OCI-LY3 (cell line): ENCODE data around the gene CRCP.
"Not testable (repeated sequence)": the region's sequence is repeated elsewhere in the genome, so short reads cannot be mapped to it uniquely, and the experiment has no call there.

ENCODE experiments used
- EZH2phosphoT487 ChIP-seq: fragments of 200-600 bp; shearing (Covaris generic); IDR thresholded peaks from 2 replicates; pipeline ENCODE4 v1.6.1; 2018; ENCODE audit warnings: antibody characterized with exemption, mixed run types, low read depth
- TF ChIP-seq, protein P1 (sequence below): fragments of 200-600, 300-600 bp; sonication (generic); IDR thresholded peaks from 2 replicates; pipeline ENCODE4 v1.5.1; 2014; ENCODE audit warnings: antibody characterized with exemption, low read length, low read depth

DNA sequence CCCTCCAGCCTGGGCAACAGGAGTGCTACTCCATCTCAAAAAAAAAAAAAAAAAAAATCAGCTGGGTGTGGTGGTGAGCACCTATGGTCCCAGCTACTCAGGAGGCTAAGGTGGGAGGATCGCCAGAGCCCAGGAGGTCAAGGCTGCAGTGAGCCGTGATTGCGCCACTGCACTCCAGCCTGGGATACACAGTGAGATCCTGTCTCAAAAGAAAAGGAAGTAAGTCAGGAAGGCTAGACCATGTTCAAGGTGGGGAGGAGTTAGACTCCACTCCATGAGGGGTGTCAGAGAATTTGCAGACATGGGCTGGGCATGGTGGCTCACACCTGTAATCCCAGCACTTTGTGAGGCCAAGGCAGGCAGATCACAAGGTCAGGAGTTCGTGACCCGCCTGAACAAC, 6.2 kb upstream of the CRCP start:
- TF ChIP-seq, protein P1, sequence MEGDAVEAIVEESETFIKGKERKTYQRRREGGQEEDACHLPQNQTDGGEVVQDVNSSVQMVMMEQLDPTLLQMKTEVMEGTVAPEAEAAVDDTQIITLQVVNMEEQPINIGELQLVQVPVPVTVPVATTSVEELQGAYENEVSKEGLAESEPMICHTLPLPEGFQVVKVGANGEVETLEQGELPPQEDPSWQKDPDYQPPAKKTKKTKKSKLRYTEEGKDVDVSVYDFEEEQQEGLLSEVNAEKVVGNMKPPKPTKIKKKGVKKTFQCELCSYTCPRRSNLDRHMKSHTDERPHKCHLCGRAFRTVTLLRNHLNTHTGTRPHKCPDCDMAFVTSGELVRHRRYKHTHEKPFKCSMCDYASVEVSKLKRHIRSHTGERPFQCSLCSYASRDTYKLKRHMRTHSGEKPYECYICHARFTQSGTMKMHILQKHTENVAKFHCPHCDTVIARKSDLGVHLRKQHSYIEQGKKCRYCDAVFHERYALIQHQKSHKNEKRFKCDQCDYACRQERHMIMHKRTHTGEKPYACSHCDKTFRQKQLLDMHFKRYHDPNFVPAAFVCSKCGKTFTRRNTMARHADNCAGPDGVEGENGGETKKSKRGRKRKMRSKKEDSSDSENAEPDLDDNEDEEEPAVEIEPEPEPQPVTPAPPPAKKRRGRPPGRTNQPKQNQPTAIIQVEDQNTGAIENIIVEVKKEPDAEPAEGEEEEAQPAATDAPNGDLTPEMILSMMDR = not testable (repeated sequence)
- not testable (repeated sequence) for TF ChIP-seq EZH2phosphoT487
